ENCODE measurements around the gene LTBR.

DNA sequence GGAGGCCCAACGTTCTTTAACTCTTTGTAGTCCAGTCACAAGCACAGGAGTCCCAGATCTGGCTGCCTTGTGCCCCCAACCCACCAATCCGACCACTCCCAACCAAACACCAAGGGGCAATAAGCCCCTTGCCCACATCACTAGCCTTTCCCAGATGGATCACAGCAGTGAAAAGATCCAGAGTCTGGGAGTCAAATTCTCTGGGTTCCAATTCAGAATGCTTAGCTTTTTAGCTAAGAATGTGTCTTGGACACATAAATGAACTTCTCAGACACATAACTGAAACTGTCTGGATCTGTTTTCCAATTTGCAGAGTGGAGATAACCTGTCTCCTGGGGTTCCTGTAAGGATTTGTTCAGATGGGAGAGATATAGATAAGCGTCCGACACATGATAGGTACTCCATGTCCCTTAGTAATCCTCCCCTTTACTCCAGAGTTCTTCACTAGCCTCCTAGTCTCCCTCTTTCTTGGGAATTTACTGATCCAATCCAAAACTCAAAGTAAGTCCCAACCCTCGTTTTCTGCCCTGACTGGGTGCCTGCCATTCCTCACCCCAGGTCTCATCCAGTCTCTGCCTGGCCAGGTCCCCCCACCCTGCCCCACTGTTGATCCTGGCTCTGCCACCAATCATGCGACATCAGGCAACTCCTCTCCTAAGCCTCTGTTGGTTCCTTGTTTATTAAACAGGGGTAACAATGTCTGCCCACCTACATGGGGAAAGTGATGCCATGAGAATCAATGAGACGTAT, 41.6 kb upstream of the LTBR start:
- TF ChIP-seq, protein P1, sequence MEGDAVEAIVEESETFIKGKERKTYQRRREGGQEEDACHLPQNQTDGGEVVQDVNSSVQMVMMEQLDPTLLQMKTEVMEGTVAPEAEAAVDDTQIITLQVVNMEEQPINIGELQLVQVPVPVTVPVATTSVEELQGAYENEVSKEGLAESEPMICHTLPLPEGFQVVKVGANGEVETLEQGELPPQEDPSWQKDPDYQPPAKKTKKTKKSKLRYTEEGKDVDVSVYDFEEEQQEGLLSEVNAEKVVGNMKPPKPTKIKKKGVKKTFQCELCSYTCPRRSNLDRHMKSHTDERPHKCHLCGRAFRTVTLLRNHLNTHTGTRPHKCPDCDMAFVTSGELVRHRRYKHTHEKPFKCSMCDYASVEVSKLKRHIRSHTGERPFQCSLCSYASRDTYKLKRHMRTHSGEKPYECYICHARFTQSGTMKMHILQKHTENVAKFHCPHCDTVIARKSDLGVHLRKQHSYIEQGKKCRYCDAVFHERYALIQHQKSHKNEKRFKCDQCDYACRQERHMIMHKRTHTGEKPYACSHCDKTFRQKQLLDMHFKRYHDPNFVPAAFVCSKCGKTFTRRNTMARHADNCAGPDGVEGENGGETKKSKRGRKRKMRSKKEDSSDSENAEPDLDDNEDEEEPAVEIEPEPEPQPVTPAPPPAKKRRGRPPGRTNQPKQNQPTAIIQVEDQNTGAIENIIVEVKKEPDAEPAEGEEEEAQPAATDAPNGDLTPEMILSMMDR (IDR thresholded peaks at IDR 0.05; ENCODE audit: poor library complexity, severe bottlenecking), result no peak
- TF ChIP-seq MXI1 (conservative IDR thresholded peaks at IDR 0.05; ENCODE audit: poor library complexity, severe bottlenecking) (no peak), EP300 (conservative IDR thresholded peaks at IDR 0.05; ENCODE audit: poor library complexity, severe bottlenecking) (no peak)
